G401.6 (cell line): Measurements from ENCODE around the gene FAM81B.

Experiments
- FAIRE-seq: peaks from 2 replicates; lab custom pipeline; 2012; peaks lifted over from hg19 to GRCh38; lab: Jason Lieb, UNC

Gene FAM81B

GRCh38 chr5:95403996-95404395, 12.8 kb downstream of the FAM81B start:
- FAIRE-seq, result no peak

- FAIRE-seq, result no peak
Measured at GRCh38 chr5:95406426-95407090, 15.4 kb downstream of the FAM81B start.

GRCh38 chr5:95410279-95410678, 19.1 kb downstream of the FAM81B start:
- FAIRE-seq, result no peak

GRCh38 chr5:95411474-95411873, 20.3 kb downstream of the FAM81B start:
- FAIRE-seq, result no peak

- FAIRE-seq, result no peak
Measured at GRCh38 chr5:95414451-95414850, 23.3 kb downstream of the FAM81B start.

- no peak for FAIRE-seq
Measured at GRCh38 chr5:95417971-95418370, 26.8 kb downstream of the FAM81B start.

- FAIRE-seq, result no peak
Measured at GRCh38 chr5:95422838-95423237, 31.7 kb downstream of the FAM81B start.

GRCh38 chr5:95424016-95424415, 32.9 kb downstream of the FAM81B start:
- no peak for FAIRE-seq

- no peak for FAIRE-seq
Measured at GRCh38 chr5:95424526-95424925, 33.4 kb downstream of the FAM81B start.

GRCh38 chr5:95426227-95426626, 35.1 kb downstream of the FAM81B start:
- no peak for FAIRE-seq

GRCh38 chr5:95432779-95433178, 41.6 kb downstream of the FAM81B start:
- no peak for FAIRE-seq

- FAIRE-seq, result no peak
Measured at GRCh38 chr5:95439801-95440493, 48.8 kb downstream of the FAM81B start.

GRCh38 chr5:95440825-95441224, 49.7 kb downstream of the FAM81B start:
- FAIRE-seq, result no peak

GRCh38 chr5:95441636-95442035, 50.5 kb downstream of the FAM81B start:
- FAIRE-seq, result no peak

- no peak for FAIRE-seq
Measured at GRCh38 chr5:95445442-95445841, 54.3 kb downstream of the FAM81B start.

- no peak for FAIRE-seq
Measured at GRCh38 chr5:95445995-95446394, 54.8 kb downstream of the FAM81B start.

GRCh38 chr5:95446560-95447221, 55.5 kb downstream of the FAM81B start:
- no peak for FAIRE-seq

GRCh38 chr5:95447961-95448360, 56.8 kb downstream of the FAM81B start:
- FAIRE-seq, result no peak

- no peak for FAIRE-seq
Measured at GRCh38 chr5:95448789-95449188, 57.6 kb downstream of the FAM81B start.

- no peak for FAIRE-seq
Measured at GRCh38 chr5:95449460-95449859, 58.3 kb downstream of the FAM81B start.

GRCh38 chr5:95454536-95454935, 63.4 kb downstream of the FAM81B start:
- no peak for FAIRE-seq

- FAIRE-seq, result no peak
Measured at GRCh38 chr5:95460665-95461064, 69.5 kb downstream of the FAM81B start.

GRCh38 chr5:95471487-95471886, 80.3 kb downstream of the FAM81B start:
- no peak for FAIRE-seq

GRCh38 chr5:95471942-95472341, 80.8 kb downstream of the FAM81B start:
- no peak for FAIRE-seq
